Kidney (tissue), 14 donors: ENCODE measurements around the gene THAP2. TPM values are rescaled to one million over a fixed set of nuclear protein-coding genes. Genes with fewer than 3 reads are reported as not detected.

Source experiments
- DNase-seq, 5 donors: peaks; one replicate each; pipeline ENCODE4 v3.0.0-alpha.2; 2013 to 2020
- FAIRE-seq: peaks from 2 replicates; lab custom pipeline; 2012; peaks lifted over from hg19 to GRCh38; lab: Jason Lieb, UNC
- H3K27ac ChIP-seq, 2 donors: one replicate each; pipeline ENCODE4 v1.7.0; 2013; ENCODE audit warnings: low read depth in 2 of 2, low read length in 2 of 2, inconsistent platforms in 1 of 2
- H3K27me3 ChIP-seq: one replicate; pipeline ENCODE4 v1.7.1; 2013; ENCODE audit warnings: low read length, inconsistent platforms; ENCODE audit not compliant: control insufficient read depth, insufficient read depth
- H3K36me3 ChIP-seq, 3 donors: one replicate each; pipeline versions ENCODE4 v1.7.0 to v1.7.1; 2013; ENCODE audit warnings: low read length in 3 of 3, control low read depth in 1 of 3, inconsistent platforms in 1 of 3; ENCODE audit not compliant: insufficient read depth in 3 of 3, control insufficient read depth in 2 of 3
- H3K4me1 ChIP-seq, 3 donors: one replicate each; pipeline versions ENCODE4 v1.7.0 to v1.7.1; 2013; ENCODE audit warnings: low read length in 3 of 3, inconsistent platforms in 1 of 3, low read depth in 1 of 3; ENCODE audit not compliant: control insufficient read depth in 2 of 3, insufficient read depth in 2 of 3
- H3K4me3 ChIP-seq, 3 donors: one replicate each; pipeline versions ENCODE4 v1.7.0 to v1.8.1; 2013; ENCODE audit warnings: low read length in 3 of 3, control low read depth in 1 of 3, inconsistent platforms in 1 of 3
- H3K9ac ChIP-seq, 3 donors: one replicate each; pipeline versions ENCODE4 v1.7.0 to v1.7.1; 2013; ENCODE audit warnings: low read length in 3 of 3, control low read depth in 1 of 3, inconsistent platforms in 1 of 3
- H3K9me3 ChIP-seq, 3 donors: one replicate each; pipeline versions ENCODE4 v1.7.0 to v1.7.1; 2013; ENCODE audit warnings: low read length in 3 of 3, control low read depth in 1 of 3, inconsistent platforms in 1 of 3; ENCODE audit not compliant: control insufficient read depth in 2 of 3, insufficient read depth in 1 of 3
- CTCF ChIP-seq: IDR thresholded peaks from 3 replicates; pipeline ENCODE4 v1.5.1; 2012; ENCODE audit warnings: mild to moderate bottlenecking, moderate library complexity, borderline replicate concordance; ENCODE audit not compliant: insufficient read depth; ENCODE audit errors: extremely low read depth
- intact Hi-C: fragments of 100-400 bp; cut with DNase I; formaldehyde crosslinking; loops from one replicate; pipeline ENCODE4 v1.11.1; 2022
- polyA plus RNA-seq: library from polyadenylated mRNA; stranded (reverse); fragments of 350-450 nt; fragmentation: Illumina TruSeq; extraction: RNeasy Lipid Tissue Mini Kit (QIAGEN cat#74804); gene quantifications from one replicate; pipeline ENCODE4 v1.2.3, GENCODE V29; 2014; ENCODE audit warnings: low read depth, low replicate concordance; ENCODE audit not compliant: insufficient read depth
- total RNA-seq: library from RNA; stranded (reverse); fragmentation: NEBNext Ultra II Directional; extraction: Animal tissue kit (Norgen Biotek cat#: 25700); gene quantifications from one replicate; pipeline ENCODE4 v1.2.1, GENCODE V29; 2021
- donor health status: control.
- donor health status: control.
- donor health status: control.
- donor health status: control.
- donor health status: control.
- donor health status: DM: yes; HTN: yes; CAD: no.
- donor health status: Normal renal cell carcinoma (clear cell type).

THAP2 gene
- total and polyA plus RNA-seq, 2 donors from 2014 or later, result 3.2 to 5.0 TPM

- Histone ChIP-seq H3K4me3 (no peak overlapping the region), H3K27ac (no peak overlapping the region), H3K4me1 (no peaks in the 10 kb centered on the region), H3K9ac (no peak overlapping the region), H3K27me3 (no peaks in the 10 kb centered on the region), H3K9me3 (no peaks in the 10 kb centered on the region), H3K36me3 (peaks cover 0 to 34% (median 10%) of the 10 kb centered on the region in 3 donors)
- DNase-seq (no peak), FAIRE-seq (no peak)
- intact Hi-C loops, result no loop called here
- TF ChIP-seq CTCF, result no peak
Measured at GRCh38 chr12:71642264-71642663, 21.8 kb upstream of the THAP2 start.

DNA sequence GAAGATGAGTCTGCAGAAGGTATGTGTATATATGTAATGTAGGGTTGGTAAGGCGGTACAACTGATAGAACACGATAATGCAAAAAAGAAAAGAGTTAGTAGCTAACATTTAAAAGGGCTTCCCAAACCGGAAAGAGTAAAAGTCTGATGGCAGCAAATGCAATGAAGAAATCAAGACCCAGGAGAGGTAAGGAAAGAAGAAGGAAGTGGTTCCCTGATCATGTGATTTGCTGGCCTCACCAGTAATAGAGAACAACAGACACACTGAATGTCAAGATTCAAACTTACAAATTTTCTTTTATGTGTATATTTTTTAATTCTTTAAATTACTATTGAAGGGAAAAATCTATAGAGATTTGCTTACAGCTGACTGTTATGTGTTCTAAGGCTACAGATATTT is 18.8 kb upstream of the THAP2 start:
- no peak for TF ChIP-seq CTCF
- FAIRE-seq, result no peak
- Histone ChIP-seq H3K27ac (no peak overlapping the region), H3K9me3 (no peaks in the 10 kb centered on the region), H3K27me3 (no peaks in the 10 kb centered on the region), H3K4me3 (no peak overlapping the region), H3K36me3 (peaks cover 0 to 30% (median 4%) of the 10 kb centered on the region in 3 donors), H3K9ac (no peak overlapping the region), H3K4me1 (no peaks in the 10 kb centered on the region)
- DNase-seq, result no peak
- intact Hi-C loops, result no loop called here

DNA sequence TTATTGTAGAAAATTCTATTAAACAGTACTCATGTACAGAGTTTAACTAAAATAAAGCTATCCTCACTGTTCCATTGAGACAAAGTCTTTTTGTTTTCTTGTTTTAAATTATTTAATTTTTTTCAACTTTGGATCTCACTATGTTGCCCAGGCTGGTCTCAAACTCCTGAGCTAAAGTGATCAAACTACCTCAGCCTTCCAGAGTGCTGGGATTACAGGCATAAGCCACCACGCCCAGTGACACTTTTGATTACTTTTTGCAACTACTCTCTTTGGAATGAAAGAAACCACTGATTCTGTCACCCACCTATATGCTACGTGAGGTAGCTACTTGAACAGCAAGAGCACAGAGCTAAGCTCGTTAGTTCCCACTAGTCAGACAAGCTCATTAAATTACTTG is 17.6 kb upstream of the THAP2 start:
- TF ChIP-seq CTCF, result no peak
- Histone ChIP-seq H3K4me1 (no peaks in the 10 kb centered on the region), H3K9me3 (no peaks in the 10 kb centered on the region), H3K27ac (no peak overlapping the region), H3K4me3 (no peak overlapping the region), H3K27me3 (no peaks in the 10 kb centered on the region), H3K9ac (no peak overlapping the region), H3K36me3 (peaks cover 0 to 26% (median 0%) of the 10 kb centered on the region in 3 donors)
- intact Hi-C loops, result no loop called here
- FAIRE-seq, result no peak
- no peak for DNase-seq

GRCh38 chr12:71648537-71648936 is 15.6 kb upstream of the THAP2 start:
- Histone ChIP-seq H3K27ac (no peak overlapping the region), H3K36me3 (peaks cover 0 to 20% (median 0%) of the 10 kb centered on the region in 3 donors), H3K4me1 (no peaks in the 10 kb centered on the region), H3K9me3 (no peaks in the 10 kb centered on the region), H3K9ac (no peak overlapping the region), H3K4me3 (no peak overlapping the region), H3K27me3 (no peaks in the 10 kb centered on the region)
- no peak for TF ChIP-seq CTCF
- FAIRE-seq (no peak), DNase-seq (no peak)
- intact Hi-C loops, result no loop called here
